ENCODE measurements around the gene COMTD1.
A peak's percentile ranks its signal among the peaks of the same experiment; 100 is the strongest.
"Not testable (repeated sequence)": the region's sequence is repeated elsewhere in the genome, so short reads cannot be mapped to it uniquely, and the experiment has no call there.

The COMTD1 gene

GRCh38 chr10:75223507-75223906 lies 12.2 kb downstream of the COMTD1 start:
- DNase-seq (ENCODE audit: low spot score) = no peak

GRCh38 chr10:75221492-75221891 lies 14.3 kb downstream of the COMTD1 start:
- DNase-seq (ENCODE audit: low spot score) = not testable (repeated sequence)

- DNase-seq (ENCODE audit: low spot score) = no peak
Measured at GRCh38 chr10:75220274-75220673, 15.5 kb downstream of the COMTD1 start.

- no peak for DNase-seq (ENCODE audit: low spot score)
Measured at GRCh38 chr10:75212343-75212742, 23.4 kb downstream of the COMTD1 start.

DNA sequence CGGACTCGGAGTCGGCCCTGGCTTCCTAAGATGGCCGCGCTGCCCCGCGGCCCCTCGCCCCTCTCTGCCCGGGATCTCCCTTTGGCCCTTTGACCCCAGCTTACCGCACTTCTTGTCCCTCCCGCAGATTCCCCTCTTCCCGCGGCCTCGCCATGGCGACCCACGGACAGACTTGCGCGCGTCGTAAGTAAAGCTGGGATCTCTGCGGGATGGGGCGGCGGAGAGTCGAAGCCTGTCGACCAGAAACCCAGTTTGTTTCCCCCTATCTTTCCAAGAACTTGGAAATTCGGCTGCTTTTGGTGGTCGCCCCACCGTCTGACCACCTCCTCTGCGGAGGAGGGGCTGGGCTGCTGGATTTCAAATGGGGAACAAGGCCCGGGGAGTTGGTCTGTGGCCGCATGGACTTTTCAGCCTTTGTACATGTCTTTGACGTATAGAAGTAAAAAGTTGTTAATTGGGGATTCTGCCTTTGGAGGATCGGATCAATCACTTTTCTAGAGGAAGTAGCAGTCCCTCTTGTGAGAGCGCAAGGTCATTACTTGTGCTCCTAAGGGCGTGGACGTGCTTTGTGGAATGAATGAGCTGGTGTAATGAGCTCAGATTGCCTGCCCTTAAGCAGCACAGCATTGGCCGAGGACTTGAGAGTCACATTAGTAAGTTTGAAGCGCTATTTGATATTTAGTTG lies 24.6 kb downstream of the COMTD1 start:
- DNase-seq (ENCODE audit: low spot score) = peak; percentile 44

DNA sequence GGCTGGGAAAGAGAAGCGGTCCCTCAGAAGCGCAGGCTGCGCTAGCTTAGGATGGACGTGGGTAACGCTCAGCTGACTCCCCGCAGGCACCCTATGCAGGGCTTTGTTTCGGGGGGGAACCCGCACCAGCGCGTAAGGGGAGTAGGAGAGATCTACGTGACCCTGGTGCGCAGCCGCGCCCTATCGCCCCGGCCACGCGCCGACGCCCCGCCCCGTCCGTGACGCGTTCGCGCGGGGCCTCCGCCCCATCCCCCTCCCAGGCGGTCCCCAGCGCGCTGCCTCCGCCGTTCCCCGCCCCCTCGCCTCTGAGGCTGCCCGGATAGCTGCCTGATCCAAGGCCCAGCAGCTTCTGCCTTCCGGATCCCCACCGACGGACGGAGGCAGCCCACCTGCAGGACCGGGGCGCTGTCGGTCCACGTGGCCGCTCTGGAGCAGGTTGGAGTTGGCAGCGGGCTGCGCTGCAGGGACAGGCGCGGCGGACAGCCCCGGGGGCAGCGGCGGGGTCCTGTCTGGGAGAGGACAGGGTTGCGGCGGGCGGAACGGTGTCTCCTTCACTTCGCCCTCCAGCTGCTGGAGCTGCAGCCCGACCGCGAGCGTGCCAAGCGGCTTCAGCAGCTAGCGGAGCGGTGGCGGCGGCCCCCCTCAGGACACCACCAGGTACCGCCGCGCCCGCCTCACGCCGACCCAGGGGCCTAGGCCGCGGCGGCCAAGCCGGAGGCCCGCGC lies 25.3 kb downstream of the COMTD1 start, which contains the start of gene VDAC2:
Gene VDAC2, plus strand, starts transcription at position 515 of the 725 bp plus-strand sequence. CDS start 363 bp downstream, outside the sequence.
- peak; percentile 92 for DNase-seq (ENCODE audit: low spot score)

GRCh38 chr10:75209921-75210281 lies 25.9 kb downstream of the COMTD1 start:
- peak; percentile 74 for DNase-seq (ENCODE audit: low spot score)

DNA sequence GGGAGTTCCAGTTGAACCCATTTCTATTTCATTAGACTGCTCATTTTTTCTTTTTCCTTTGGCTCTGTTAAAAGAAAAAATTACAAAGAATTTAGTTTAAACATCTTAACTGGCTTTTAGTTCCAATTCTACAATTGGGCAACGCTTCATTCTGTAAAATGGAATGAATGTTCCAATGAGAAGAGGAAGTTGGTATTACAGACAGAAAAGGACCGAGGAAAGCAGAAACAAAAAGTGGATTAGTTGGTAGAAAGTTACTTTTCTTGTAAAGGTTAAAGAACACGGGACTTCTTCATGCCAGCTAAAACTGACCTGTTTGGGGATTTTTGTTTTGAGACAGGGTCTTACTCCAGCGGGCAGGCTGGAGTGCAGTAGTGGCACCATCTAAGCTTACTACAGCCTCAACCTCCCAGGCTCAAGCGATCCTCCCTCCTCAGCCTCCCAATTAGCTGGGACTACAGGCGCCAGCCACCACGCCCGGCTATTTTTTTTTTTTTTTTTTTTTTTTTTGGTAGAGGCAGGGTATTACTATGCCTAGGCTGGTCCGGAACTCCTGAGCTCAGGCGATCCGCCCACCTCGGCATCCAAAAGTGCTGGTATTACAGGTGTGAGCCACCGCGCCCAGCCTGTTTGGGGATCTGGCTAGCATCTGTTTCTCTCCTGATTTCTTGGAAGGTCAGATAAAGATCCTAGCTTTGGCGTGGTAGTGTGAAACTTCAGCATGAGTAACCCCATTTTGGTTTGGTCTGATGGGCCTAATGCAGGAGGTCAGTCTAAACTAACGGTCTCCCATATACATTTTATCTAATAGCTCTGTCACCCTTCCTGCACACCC lies 26.5 kb downstream of the COMTD1 start:
- DNase-seq (ENCODE audit: low spot score) = no peak

- no peak for DNase-seq (ENCODE audit: low spot score)
Measured at GRCh38 chr10:75208181-75208580, 27.6 kb downstream of the COMTD1 start.

DNA sequence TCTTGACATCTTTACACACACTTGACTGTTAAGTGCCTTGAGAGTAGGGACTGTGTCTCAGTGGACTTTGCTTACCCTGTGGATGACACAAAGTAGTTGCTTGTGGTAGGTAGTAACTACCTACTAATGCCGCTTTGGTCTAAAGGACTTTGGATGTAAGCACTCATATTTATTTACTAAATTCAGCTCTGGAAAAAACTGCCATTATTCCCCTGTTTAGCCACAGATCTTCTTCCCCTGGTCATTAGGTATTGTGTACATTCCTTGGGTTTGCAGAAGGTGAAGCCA lies 28.0 kb downstream of the COMTD1 start:
- no peak for DNase-seq (ENCODE audit: low spot score)

DNA sequence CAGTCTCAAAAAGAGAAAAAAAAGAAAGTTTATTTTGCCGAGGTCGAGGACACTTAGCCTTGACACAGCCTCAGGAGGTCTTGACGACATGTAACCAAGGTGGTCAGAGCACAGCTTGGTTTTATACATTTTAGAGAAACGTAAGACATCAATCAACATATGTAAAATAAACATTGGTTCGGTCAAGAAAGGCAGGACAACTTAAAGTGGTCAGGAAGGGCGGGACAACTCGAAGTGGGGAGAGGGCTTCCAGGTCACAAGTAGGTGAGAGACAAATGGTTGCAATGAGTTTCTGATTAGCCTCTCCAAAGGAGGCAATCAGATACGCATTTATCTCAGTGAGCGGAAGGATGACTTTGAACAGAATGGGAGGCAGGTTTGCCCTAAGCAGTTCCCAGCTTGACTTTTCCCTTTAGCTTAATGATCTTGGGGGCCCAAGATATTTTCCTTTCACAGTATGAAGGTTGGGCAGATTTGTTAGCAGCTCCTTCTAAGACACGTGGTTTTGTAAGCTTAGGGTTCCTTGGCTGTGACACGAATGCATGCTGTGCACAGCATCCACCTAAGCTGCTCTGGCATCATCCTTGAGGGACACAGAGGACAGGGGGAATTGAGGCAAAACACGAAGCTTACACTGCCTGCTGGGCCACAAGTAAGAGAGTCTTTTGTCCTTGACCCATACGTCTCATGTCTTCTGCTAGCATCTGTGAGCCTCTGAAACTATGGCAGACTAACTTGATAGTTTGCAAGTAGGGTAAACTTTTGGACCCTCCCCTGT lies 28.5 kb downstream of the COMTD1 start:
- DNase-seq (ENCODE audit: low spot score) = no peak

- not testable (repeated sequence) for DNase-seq (ENCODE audit: low spot score)
Measured at GRCh38 chr10:75206638-75207037, 29.1 kb downstream of the COMTD1 start.

DNA sequence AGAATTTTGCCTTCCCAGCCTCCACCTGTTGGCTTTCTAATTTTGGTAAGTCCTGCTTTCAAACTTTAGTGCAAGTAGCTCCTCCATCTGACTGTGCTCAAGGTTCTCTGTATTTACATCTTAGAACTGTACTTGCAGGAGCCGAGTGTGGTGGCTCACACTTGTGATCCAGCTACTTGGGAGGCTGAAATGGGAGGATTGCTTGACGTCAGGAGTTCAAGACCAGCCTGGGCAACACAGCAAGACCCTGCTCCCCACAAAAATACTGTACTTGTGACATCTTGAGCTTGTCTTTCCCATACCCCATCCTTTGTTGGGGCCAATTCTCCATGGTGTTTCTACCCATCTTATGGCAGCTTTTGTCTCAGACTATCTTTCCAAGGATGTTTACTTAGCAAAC lies 29.8 kb downstream of the COMTD1 start:
- no peak for DNase-seq (ENCODE audit: low spot score)

DNA sequence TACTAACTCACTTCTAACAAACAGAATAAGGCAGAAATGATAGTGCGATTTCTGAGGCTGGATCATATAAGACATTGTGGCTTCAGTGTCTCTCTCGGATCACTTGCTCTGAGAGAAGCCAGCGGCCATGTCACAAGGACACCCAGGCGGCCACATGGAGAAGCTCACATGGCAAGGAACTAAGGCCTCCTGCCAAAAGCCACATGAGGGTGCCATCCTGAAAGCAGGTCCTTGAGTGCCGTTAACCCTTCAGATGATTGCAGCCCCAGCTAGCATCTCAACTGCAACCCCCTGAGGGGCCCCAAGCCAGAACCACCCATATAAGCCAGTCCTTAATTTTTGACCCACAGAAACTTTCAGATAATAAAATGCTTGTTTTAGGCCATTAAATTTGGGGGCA lies 32.0 kb downstream of the COMTD1 start:
- no peak for DNase-seq (ENCODE audit: low spot score)

GRCh38 chr10:75203046-75203620 lies 32.6 kb downstream of the COMTD1 start:
- not testable (repeated sequence) for DNase-seq (ENCODE audit: low spot score)

- DNase-seq (ENCODE audit: low spot score) = no peak
Measured at GRCh38 chr10:75202321-75203045, 33.3 kb downstream of the COMTD1 start.

DNA sequence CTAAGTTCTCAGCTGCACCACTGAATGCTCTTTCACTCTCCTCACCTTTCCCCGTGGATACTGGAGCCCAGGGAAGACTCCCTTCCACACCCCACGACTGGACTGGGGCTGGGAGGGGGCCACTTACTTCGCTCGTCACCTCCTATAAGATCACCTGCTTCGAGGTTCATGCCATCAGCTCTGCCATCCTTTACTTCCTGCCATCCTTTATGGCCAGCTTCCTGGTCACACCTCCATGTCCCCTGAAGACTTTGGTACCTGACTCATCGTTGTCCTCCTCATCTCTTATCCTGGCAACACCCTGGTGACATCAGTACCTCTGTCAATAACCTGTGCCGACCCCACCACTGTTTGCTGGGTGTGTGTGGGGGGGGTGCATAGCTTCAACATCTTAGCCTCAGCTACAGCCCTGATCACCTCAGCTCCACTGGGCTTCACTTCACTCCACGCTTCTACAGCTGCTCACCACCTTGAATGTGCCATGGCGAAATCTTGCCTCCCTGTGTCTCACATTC lies 33.9 kb downstream of the COMTD1 start:
- DNase-seq (ENCODE audit: low spot score) = no peak

DNA sequence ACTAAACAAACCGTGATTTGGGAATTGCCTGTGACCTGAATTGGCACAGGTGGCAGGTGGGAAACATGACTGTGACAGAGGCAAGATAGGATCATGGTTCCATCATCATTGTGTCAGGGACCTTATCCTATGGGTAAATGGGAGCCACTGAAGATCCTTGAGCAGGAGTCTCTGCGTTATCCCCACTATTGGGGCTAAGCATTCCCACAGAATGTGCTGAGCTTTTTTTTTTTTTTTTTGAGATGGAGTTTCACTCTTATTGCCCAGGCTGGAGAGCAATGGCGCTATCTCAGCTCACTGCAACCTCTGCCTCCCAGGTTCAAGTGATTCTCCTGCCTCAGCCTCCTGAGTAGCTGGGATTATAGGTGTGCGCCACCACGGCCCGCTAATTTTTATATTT lies 35.8 kb downstream of the COMTD1 start:
- DNase-seq (ENCODE audit: low spot score) = not testable (repeated sequence)

DNA sequence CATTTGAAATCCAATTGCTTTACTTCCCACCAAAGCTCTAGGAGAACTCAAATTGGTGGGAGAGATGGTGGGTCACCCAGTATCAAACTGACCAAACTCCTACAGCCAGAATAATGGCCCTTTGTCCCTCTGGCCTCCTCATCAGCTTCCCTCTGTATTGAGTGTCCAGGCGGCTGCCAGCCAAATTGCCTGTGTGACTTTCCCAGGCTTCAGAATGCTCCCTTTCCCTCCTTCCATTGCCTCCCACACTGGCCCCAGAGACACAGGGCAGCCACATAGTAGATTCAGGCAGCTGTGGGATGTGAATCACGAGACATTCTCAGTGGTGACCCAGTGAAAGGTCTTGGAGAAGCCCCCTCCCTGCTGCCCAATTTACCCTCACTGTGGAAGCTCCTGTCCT lies 37.9 kb downstream of the COMTD1 start:
- DNase-seq (ENCODE audit: low spot score) = no peak

GRCh38 chr10:75197066-75197465 lies 38.7 kb downstream of the COMTD1 start:
- DNase-seq (ENCODE audit: low spot score) = no peak

Data from activated CD4-positive, alpha-beta T cell treated with anti-CD3 and anti-CD28 coated beads, Interleukin-2, Interleukin-4, amounts not matched to agents 100 ng/mL and 50 ng/mL, durations not matched to agents 16 hours and 8 hours (primary cell).